ENCODE data around the gene TAF11.

TAF11 gene

DNA sequence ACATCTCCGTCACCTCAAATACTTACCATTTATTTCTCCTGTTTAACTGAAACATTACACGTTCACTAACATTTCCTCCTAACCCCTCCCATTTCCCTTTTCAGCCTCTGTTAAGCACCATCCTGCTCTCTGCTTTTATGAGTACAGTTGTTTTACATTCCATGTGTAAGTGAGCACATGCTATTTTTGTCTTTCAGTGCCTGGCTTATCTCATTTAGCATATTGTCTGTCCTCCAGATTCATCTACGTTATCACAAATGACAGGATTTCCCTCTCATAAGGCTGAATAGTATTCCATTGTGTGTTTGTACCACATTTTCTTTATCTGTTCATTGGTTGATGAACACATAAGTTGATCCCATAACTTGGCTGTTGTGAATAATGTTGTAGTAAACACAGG, 22.7 kb downstream of the TAF11 start:
- H3K27ac ChIP-seq, result no peak overlapping the region
- no peak for TF ChIP-seq ZFX (IDR thresholded peaks at IDR 0.05; ENCODE audit: borderline replicate concordance)
- no peak for TF ChIP-seq CTCF (IDR thresholded peaks at IDR 0.05)

GRCh38 chr6:34864007-34864406, 23.8 kb downstream of the TAF11 start:
- TF ChIP-seq CTCF (IDR thresholded peaks at IDR 0.05), result no peak
- no peak for TF ChIP-seq ZFX (IDR thresholded peaks at IDR 0.05; ENCODE audit: borderline replicate concordance)
- no peak overlapping the region for H3K27ac ChIP-seq

- TF ChIP-seq ZFX (IDR thresholded peaks at IDR 0.05; ENCODE audit: borderline replicate concordance) (no peak), CTCF (IDR thresholded peaks at IDR 0.05) (no peak)
- H3K27ac ChIP-seq, result no peak overlapping the region
Measured at GRCh38 chr6:34860776-34861175, 27.1 kb downstream of the TAF11 start.

DNA sequence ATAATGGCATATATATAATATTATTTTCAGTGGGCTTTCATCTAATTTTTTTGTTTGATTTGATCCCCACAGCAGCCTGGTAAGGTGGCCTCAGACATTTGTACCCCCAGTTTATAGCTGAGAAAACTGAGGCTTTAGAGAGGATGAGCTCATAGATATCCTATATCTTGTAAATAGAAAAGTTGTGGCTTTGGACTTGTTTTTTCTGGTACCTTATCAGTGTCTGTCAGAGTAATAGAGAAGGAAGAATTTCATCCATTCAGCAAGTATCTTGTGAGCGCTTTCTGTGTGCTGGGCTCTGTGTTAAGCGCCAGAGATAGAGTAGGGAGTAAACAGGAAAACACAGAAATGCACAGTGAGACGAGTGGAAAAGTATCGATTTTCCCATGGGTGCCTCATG, 27.9 kb downstream of the TAF11 start:
- no peak overlapping the region for H3K27ac ChIP-seq

GRCh38 chr6:34858681-34859080, 29.2 kb downstream of the TAF11 start:
- H3K27ac ChIP-seq, result no peak overlapping the region
- TF ChIP-seq CTCF (IDR thresholded peaks at IDR 0.05), result peak; percentile 27
- TF ChIP-seq ZFX (IDR thresholded peaks at IDR 0.05; ENCODE audit: borderline replicate concordance), result no peak

More for the DNA sequence above, 27.9 kb downstream of the TAF11 start:
- no peak for TF ChIP-seq ZFX (IDR thresholded peaks at IDR 0.05; ENCODE audit: borderline replicate concordance)
- TF ChIP-seq CTCF (IDR thresholded peaks at IDR 0.05), result no peak

GRCh38 chr6:34855463-34855862, 32.4 kb downstream of the TAF11 start:
- no peak for TF ChIP-seq ZFX (IDR thresholded peaks at IDR 0.05; ENCODE audit: borderline replicate concordance)
- peak; percentile 39 for TF ChIP-seq CTCF (IDR thresholded peaks at IDR 0.05)
- H3K27ac ChIP-seq, result no peak overlapping the region

- TF ChIP-seq ZFX (IDR thresholded peaks at IDR 0.05; ENCODE audit: borderline replicate concordance) (no peak), CTCF (IDR thresholded peaks at IDR 0.05) (no peak)
- no peak overlapping the region for H3K27ac ChIP-seq
Measured at GRCh38 chr6:34852406-34853085, 35.3 kb downstream of the TAF11 start.
